HS-5 (cell line): Measurements from ENCODE around the gene MUC2.

ENCODE experiments used
- DNase-seq: peaks from one replicate; pipeline ENCODE4 v3.0.0-alpha.2; 2012; ENCODE audit warnings: low read depth

MUC2 gene

GRCh38 chr11:1074244-1075221, at the start of gene MUC2:
Gene MUC2 (plus strand): TSS chr11:1074874.
- no peak for DNase-seq

- no peak for DNase-seq
Observed at GRCh38 chr11:1025410-1026162, 49.1 kb upstream of the MUC2 start.

- DNase-seq, result no peak
Observed at GRCh38 chr11:1026163-1026450, 48.6 kb upstream of the MUC2 start.

GRCh38 chr11:1026641-1027482, 47.8 kb upstream of the MUC2 start:
- DNase-seq, result no peak

- DNase-seq, result no peak
Observed at GRCh38 chr11:1027483-1028290, 47.0 kb upstream of the MUC2 start.

- no peak for DNase-seq
Observed at GRCh38 chr11:1028291-1028540, 46.5 kb upstream of the MUC2 start.

- no peak for DNase-seq
Observed at GRCh38 chr11:1028616-1029015, 46.1 kb upstream of the MUC2 start.

GRCh38 chr11:1029051-1029450, 45.6 kb upstream of the MUC2 start:
- no peak for DNase-seq

GRCh38 chr11:1029654-1030053, 45.0 kb upstream of the MUC2 start:
- no peak for DNase-seq

- DNase-seq, result no peak
Observed at GRCh38 chr11:1030086-1030485, 44.6 kb upstream of the MUC2 start.

- no peak for DNase-seq
Observed at GRCh38 chr11:1030556-1030955, 44.1 kb upstream of the MUC2 start.

- no peak for DNase-seq
Observed at GRCh38 chr11:1031121-1031899, 43.4 kb upstream of the MUC2 start.

- DNase-seq, result no peak
Observed at GRCh38 chr11:1032310-1032891, 42.3 kb upstream of the MUC2 start.

GRCh38 chr11:1033016-1033798, 41.5 kb upstream of the MUC2 start:
- no peak for DNase-seq

GRCh38 chr11:1034001-1034400, 40.7 kb upstream of the MUC2 start:
- no peak for DNase-seq

GRCh38 chr11:1034456-1035295, 40.0 kb upstream of the MUC2 start:
- no peak for DNase-seq

GRCh38 chr11:1035577-1036283, 38.9 kb upstream of the MUC2 start:
- no peak for DNase-seq

GRCh38 chr11:1036303-1036923, 38.3 kb upstream of the MUC2 start, which contains the start of gene MUC6:
Gene MUC6 (minus strand): TSS chr11:1036718. CDS start chr11:1036655, 63 bp downstream.
- DNase-seq, result no peak
